ENCODE results near the gene BTNL9.
"Not testable (repeated sequence)": the region's sequence is repeated elsewhere in the genome, so short reads cannot be mapped to it uniquely, and the experiment has no call there.

BTNL9 gene

DNA sequence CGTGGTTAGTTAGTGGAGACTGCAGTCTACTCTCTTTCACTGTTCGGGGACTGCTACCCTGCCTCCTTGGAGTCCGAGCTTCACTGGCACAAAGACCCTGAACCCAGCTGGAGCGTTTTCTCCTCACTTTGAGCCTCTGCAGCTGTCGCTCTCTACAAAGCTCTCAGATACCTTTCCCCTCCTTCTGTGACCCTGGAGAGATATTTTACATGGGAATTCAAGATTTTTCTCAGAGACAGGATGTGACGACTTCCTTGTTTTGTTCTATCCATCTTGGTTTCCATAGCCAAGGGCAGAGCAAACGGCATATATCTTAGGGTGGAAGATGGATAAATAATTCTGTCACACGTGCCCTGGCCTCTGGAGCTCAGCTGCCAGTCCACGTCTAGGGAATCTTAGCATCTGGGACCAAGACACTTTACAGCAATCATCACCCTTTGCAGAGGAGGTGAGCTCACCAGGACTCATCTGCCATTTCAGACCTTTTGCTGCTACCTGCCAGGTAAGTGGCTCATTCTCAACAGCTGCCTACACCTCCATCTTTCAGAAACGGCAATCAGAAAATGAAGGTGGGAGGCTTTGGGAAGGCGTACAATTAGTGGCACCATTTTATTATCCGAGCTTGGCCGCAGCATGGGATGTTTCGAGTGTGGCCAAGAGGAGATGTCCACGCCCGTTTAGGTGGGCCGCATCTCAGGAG is at the start of gene BTNL9:
BTNL9 (plus strand) TSS at position 336 of the 700 bp plus-strand sequence. CDS start 5,224 bp downstream, outside the sequence.
- no peak within 1 kb of the TSS for H3K4me3 ChIP-seq (ENCODE audit: low read depth, low read length)
- no peaks in the 10 kb centered on the region for H3K36me3 ChIP-seq (ENCODE audit: insufficient read depth, low read length)
- H3K79me2 ChIP-seq (ENCODE audit: control insufficient read depth, insufficient read depth, low read length, unreplicated experiment) = no peaks in the 10 kb centered on the region
- peaks cover 6% of the 10 kb centered on the region for H3K4me1 ChIP-seq (ENCODE audit: control insufficient read depth, insufficient read depth, low read length, unreplicated experiment)
- peaks cover 87% of the 10 kb centered on the region for H3K27me3 ChIP-seq (ENCODE audit: insufficient read depth, low read length)
- no peak within 1 kb of the TSS for H3K27ac ChIP-seq (ENCODE audit: low read depth, low read length)
- no peak within 1 kb of the TSS for H2AFZ ChIP-seq (ENCODE audit: low read length, unreplicated experiment)

DNA sequence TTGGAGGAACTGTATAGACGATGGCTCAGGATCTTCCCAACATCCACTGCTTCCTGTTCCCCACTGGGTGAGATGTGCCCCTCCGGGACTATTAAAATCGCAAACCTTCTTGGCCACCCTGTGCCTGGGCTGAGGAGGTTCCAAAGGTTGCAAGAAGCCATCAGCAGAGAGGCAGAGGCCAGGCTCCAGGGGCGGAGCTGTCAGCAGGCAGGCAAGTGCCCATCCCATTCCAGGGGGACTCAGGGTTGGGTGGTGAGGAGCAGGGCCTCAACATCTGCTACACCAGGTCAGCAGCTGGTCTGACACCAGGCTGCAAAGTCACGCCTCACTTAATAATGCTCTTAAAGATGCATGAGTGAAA is 49.2 kb upstream of the BTNL9 start:
- Histone ChIP-seq H3K36me3 (ENCODE audit: insufficient read depth, low read length) (no peaks in the 10 kb centered on the region), H3K4me3 (ENCODE audit: low read depth, low read length) (no peak overlapping the region), H2AFZ (ENCODE audit: low read length, unreplicated experiment) (no peak overlapping the region), H3K79me2 (ENCODE audit: control insufficient read depth, insufficient read depth, low read length, unreplicated experiment) (no peaks in the 10 kb centered on the region), H3K27ac (ENCODE audit: low read depth, low read length) (no peak overlapping the region), H3K27me3 (ENCODE audit: insufficient read depth, low read length) (no peaks in the 10 kb centered on the region), H3K4me1 (ENCODE audit: control insufficient read depth, insufficient read depth, low read length, unreplicated experiment) (no peaks in the 10 kb centered on the region)

DNA sequence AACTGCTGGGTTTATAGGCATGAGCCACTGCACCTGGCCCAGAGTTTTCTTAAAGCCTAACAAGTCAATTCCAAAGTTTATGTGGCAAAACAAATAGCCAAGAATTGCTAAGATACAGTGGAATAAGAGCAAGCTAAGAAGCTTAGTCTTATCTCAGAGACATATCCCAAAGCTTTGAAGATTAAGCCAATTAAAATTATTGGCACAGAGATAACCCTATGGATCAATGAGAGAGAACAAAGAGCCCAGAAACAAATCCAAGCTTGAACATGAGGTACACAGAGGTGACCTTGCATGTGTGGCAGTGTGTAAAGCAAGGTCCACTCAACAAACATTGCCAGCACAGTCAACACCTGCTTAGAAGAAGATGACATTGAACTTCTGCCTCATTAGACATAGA is 38.1 kb upstream of the BTNL9 start:
- Histone ChIP-seq H3K27me3 (ENCODE audit: insufficient read depth, low read length) (peaks cover 13% of the 10 kb centered on the region), H3K4me3 (ENCODE audit: low read depth, low read length) (no peak overlapping the region), H3K36me3 (ENCODE audit: insufficient read depth, low read length) (no peaks in the 10 kb centered on the region), H2AFZ (ENCODE audit: low read length, unreplicated experiment) (no peak overlapping the region), H3K27ac (ENCODE audit: low read depth, low read length) (no peak overlapping the region), H3K4me1 (ENCODE audit: control insufficient read depth, insufficient read depth, low read length, unreplicated experiment) (no peaks in the 10 kb centered on the region), H3K79me2 (ENCODE audit: control insufficient read depth, insufficient read depth, low read length, unreplicated experiment) (no peaks in the 10 kb centered on the region)

DNA sequence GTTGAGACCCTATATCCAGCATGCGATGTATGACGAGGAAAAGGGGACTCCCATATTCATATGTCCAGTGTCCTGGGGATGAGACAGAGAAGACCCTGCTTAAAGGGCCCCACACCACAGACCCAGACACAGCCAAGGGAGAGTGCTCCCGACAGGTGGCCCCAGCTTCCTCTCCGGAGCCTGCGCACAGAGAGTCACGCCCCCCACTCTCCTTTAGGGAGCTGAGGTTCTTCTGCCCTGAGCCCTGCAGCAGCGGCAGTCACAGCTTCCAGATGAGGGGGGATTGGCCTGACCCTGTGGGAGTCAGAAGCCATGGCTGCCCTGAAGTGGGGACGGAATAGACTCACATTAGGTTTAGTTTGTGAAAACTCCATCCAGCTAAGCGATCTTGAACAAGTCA is 34.3 kb upstream of the BTNL9 start:
- no peak overlapping the region for H3K27ac ChIP-seq (ENCODE audit: low read depth, low read length)
- H3K36me3 ChIP-seq (ENCODE audit: insufficient read depth, low read length) = no peaks in the 10 kb centered on the region
- no peak overlapping the region for H3K4me3 ChIP-seq (ENCODE audit: low read depth, low read length)
- H3K27me3 ChIP-seq (ENCODE audit: insufficient read depth, low read length) = peaks cover 22% of the 10 kb centered on the region
- no peaks in the 10 kb centered on the region for H3K79me2 ChIP-seq (ENCODE audit: control insufficient read depth, insufficient read depth, low read length, unreplicated experiment)
- no peaks in the 10 kb centered on the region for H3K4me1 ChIP-seq (ENCODE audit: control insufficient read depth, insufficient read depth, low read length, unreplicated experiment)
- H2AFZ ChIP-seq (ENCODE audit: low read length, unreplicated experiment) = no peak overlapping the region

DNA sequence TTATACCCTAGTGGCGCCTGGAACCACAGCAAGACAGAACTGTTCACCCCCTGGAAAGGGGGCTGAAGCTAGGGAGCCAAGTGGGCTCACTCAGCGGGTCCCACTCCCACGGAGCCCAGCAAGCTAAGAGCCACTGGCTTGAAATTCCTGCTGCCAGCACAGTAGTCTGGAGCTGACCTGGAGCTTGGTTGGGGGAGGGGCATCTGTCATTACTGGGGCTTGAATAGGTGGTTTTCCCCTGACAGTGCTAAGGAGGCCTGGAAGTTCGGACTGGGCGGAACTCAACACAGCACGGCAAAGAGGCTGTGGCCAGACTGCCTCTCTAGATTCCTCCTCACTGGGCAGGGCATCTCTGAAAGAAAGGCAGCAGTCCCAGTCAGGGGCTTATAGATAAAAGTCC is 31.9 kb upstream of the BTNL9 start:
- Histone ChIP-seq H3K27me3 (ENCODE audit: insufficient read depth, low read length) (peaks cover 22% of the 10 kb centered on the region), H3K27ac (ENCODE audit: low read depth, low read length) (no peak overlapping the region), H3K4me3 (ENCODE audit: low read depth, low read length) (no peak overlapping the region), H2AFZ (ENCODE audit: low read length, unreplicated experiment) (no peak overlapping the region), H3K36me3 (ENCODE audit: insufficient read depth, low read length) (no peaks in the 10 kb centered on the region), H3K79me2 (ENCODE audit: control insufficient read depth, insufficient read depth, low read length, unreplicated experiment) (no peaks in the 10 kb centered on the region), H3K4me1 (ENCODE audit: control insufficient read depth, insufficient read depth, low read length, unreplicated experiment) (no peaks in the 10 kb centered on the region)

DNA sequence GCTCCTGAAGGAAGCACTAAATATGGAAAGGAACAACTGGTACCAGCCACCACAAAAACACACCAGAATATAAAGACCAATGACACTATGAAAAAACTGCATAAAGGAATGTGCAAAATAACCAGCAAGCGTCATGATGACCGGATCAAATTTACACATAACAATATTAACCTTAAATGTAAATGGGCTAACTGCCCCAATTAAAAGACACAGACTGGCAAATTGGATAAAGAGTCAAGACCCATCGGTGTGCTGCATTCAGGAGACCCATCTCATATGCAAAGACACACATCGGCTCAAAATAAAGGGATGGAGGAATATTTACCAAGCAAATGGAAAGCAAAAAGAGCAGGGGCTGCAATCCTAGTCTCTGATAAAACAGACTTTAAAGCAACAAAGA is 30.0 kb upstream of the BTNL9 start:
- not testable (repeated sequence) for H3K4me3 ChIP-seq (ENCODE audit: low read depth, low read length); H3K79me2 ChIP-seq (ENCODE audit: control insufficient read depth, insufficient read depth, low read length, unreplicated experiment); H2AFZ ChIP-seq (ENCODE audit: low read length, unreplicated experiment); H3K27ac ChIP-seq (ENCODE audit: low read depth, low read length); H3K36me3 ChIP-seq (ENCODE audit: insufficient read depth, low read length); H3K4me1 ChIP-seq (ENCODE audit: control insufficient read depth, insufficient read depth, low read length, unreplicated experiment)
- peaks cover 22% of the 10 kb centered on the region for H3K27me3 ChIP-seq (ENCODE audit: insufficient read depth, low read length)

DNA sequence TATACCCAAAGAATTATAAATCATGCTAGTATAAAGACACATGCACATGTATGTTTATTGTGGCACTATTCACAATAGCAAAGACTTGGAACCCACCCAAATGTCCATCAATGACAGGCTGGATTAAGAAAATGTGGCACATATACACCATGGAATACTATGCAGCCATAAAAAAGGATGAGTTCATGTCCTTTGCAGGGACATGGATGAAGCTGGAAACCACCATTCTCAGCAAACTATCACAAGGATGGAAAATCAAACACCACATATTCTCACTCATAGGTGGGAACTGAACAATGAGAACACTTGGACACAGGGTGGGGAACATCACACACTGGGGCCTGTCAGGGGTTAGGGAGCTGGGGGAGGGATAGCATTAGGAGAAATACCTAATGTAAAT is 25.4 kb upstream of the BTNL9 start:
- not testable (repeated sequence) for H3K36me3 ChIP-seq (ENCODE audit: insufficient read depth, low read length); H2AFZ ChIP-seq (ENCODE audit: low read length, unreplicated experiment); H3K27ac ChIP-seq (ENCODE audit: low read depth, low read length); H3K4me1 ChIP-seq (ENCODE audit: control insufficient read depth, insufficient read depth, low read length, unreplicated experiment); H3K79me2 ChIP-seq (ENCODE audit: control insufficient read depth, insufficient read depth, low read length, unreplicated experiment); H3K27me3 ChIP-seq (ENCODE audit: insufficient read depth, low read length); H3K4me3 ChIP-seq (ENCODE audit: low read depth, low read length)

DNA sequence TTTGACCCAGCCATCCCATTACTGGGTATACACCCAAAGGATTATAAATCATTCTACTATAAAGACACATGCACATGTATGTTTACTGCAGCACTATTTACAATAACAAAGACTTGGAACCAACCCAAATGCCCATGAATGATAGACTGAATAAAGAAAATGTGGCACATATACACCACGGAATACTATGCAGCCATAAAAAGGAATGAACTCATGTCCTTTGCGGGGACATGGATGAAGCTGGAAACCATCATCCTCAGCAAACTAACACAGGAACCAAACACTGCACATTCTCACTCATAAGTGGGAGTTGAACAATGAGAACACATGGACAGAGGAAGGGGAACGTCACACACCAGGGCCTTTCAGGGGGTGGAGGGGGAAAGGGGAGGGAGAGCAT is 22.6 kb upstream of the BTNL9 start:
- H3K27me3 ChIP-seq (ENCODE audit: insufficient read depth, low read length); H3K79me2 ChIP-seq (ENCODE audit: control insufficient read depth, insufficient read depth, low read length, unreplicated experiment); H3K4me3 ChIP-seq (ENCODE audit: low read depth, low read length); H3K4me1 ChIP-seq (ENCODE audit: control insufficient read depth, insufficient read depth, low read length, unreplicated experiment); H3K36me3 ChIP-seq (ENCODE audit: insufficient read depth, low read length); H3K27ac ChIP-seq (ENCODE audit: low read depth, low read length); H2AFZ ChIP-seq (ENCODE audit: low read length, unreplicated experiment): not testable (repeated sequence)

DNA sequence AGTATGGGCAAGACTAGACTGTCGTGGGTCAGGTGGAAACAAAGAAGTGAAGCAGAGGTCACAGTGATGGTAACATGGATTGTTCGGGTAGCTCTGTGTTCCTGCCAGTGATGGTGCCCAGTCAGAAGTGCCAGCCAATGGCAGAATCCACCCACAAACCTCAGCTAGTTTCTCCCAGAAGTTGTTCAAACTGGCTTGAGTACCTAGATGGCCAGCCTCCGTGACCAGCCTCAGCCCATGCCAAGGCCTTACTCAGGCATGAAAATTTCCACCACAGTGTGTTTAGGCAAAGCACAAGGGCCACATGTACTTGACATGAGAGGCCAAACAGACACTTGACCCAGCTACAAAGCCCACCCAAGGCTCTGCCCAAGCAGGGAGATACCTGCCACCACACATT is 19.4 kb upstream of the BTNL9 start:
- no peak overlapping the region for H2AFZ ChIP-seq (ENCODE audit: low read length, unreplicated experiment)
- H3K4me1 ChIP-seq (ENCODE audit: control insufficient read depth, insufficient read depth, low read length, unreplicated experiment) = no peaks in the 10 kb centered on the region
- no peaks in the 10 kb centered on the region for H3K79me2 ChIP-seq (ENCODE audit: control insufficient read depth, insufficient read depth, low read length, unreplicated experiment)
- no peaks in the 10 kb centered on the region for H3K36me3 ChIP-seq (ENCODE audit: insufficient read depth, low read length)
- 0 out of 2 replicates have a peak, but pooled peaks cover 6% of the 10 kb centered on the region for H3K27me3 ChIP-seq (ENCODE audit: insufficient read depth, low read length)
- H3K27ac ChIP-seq (ENCODE audit: low read depth, low read length) = no peak overlapping the region
- no peak overlapping the region for H3K4me3 ChIP-seq (ENCODE audit: low read depth, low read length)

DNA sequence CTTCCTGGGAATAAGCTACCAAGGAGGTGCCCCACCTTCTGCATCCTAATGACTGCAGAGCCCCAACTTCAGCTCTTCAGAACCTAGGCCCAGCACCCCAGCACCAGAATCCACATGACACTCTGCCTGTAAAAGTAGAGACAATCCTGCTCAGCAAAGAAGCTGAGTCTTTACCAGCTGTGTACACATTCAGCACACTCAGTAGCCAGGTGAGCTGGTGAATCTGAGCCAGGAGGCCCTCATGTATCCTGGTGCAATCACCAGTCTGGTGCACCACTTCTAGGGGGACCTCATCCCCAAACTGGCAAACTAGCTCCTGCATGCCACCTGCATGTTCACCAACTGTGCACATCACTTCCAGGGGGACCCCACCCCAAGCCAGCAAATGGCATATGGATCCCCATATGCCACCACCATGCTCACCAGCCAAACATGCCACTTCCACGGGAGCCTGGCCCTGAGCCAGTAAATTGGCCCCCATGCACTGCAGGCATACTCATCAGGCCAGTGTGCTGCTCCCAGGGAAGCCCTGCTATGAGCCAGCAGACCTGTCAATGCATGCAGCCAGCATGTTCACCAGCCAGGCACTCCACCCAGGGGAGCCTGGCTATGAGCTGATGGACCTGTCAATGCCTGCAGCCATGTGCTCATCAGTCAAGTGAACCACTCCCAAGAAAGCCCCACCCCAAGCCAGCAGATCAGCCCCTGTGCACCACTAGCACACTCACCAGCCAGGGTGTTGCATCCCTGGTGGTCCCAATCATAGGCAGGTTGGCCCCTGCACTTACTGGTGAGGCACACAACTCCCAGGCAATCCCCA is 15.6 kb upstream of the BTNL9 start:
- no peak overlapping the region for H3K4me3 ChIP-seq (ENCODE audit: low read depth, low read length)

DNA sequence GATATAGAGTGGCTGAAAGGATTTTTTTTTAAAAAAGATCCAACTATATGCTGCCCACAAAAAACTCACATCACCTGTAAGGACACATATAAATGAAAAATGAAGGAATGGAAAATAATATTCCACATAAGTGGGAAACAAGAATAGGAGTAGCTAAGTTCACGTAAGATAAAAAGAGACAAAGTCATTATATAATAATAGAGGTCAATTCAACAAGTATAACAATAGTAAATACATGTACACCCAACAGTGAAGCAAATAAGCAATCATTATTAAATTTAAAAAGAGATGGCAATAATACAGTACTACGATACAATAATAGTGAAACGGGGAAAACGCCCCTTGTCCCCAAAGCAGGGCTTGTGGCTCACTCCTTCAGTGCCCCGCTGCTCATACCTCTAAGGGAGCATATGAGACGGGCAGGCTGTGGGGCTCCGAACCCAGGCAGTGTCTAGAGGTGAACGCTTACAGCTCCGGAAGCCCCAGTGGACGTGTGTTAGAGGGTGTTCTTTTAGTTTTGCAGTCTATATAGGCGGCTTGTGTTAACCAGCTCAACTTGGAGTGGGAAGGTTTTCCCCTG is 12.5 kb upstream of the BTNL9 start:
- Histone ChIP-seq H2AFZ (ENCODE audit: low read length, unreplicated experiment) (no peak overlapping the region), H3K4me3 (ENCODE audit: low read depth, low read length) (no peak overlapping the region), H3K27ac (ENCODE audit: low read depth, low read length) (no peak overlapping the region), H3K4me1 (ENCODE audit: control insufficient read depth, insufficient read depth, low read length, unreplicated experiment) (no peaks in the 10 kb centered on the region), H3K27me3 (ENCODE audit: insufficient read depth, low read length) (peaks cover 3% of the 10 kb centered on the region; the same call in 1 of the 2 replicates), H3K79me2 (ENCODE audit: control insufficient read depth, insufficient read depth, low read length, unreplicated experiment) (no peaks in the 10 kb centered on the region), H3K36me3 (ENCODE audit: insufficient read depth, low read length) (no peaks in the 10 kb centered on the region)

More for the DNA sequence above, 15.6 kb upstream of the BTNL9 start:
- H2AFZ ChIP-seq (ENCODE audit: low read length, unreplicated experiment) = no peak overlapping the region
- no peaks in the 10 kb centered on the region for H3K4me1 ChIP-seq (ENCODE audit: control insufficient read depth, insufficient read depth, low read length, unreplicated experiment)
- H3K36me3 ChIP-seq (ENCODE audit: insufficient read depth, low read length) = no peaks in the 10 kb centered on the region
- no peaks in the 10 kb centered on the region for H3K27me3 ChIP-seq (ENCODE audit: insufficient read depth, low read length)
- no peak overlapping the region for H3K27ac ChIP-seq (ENCODE audit: low read depth, low read length)
- no peaks in the 10 kb centered on the region for H3K79me2 ChIP-seq (ENCODE audit: control insufficient read depth, insufficient read depth, low read length, unreplicated experiment)
